HepG2 (cell line): ENCODE results near the gene CPT1B. TPM values are rescaled to one million over a fixed set of nuclear protein-coding genes. Genes with fewer than 3 reads are reported as not detected.

Experiments used
- AHR ChIP-seq: IDR thresholded peaks from 2 replicates; pipeline ENCODE4 v1.6.1; 2018; ENCODE audit warnings: missing genetic modification reagents, missing compliant biosample characterization
- AKNA ChIP-seq: sonication (generic); formaldehyde crosslinking; IDR thresholded peaks from 2 replicates; pipeline ENCODE4 v1.4.0; 2020; ENCODE audit warnings: missing genetic modification reagents, borderline replicate concordance
- ARID5B ChIP-seq: IDR thresholded peaks from 2 replicates; pipeline ENCODE4 v1.4.0; 2020; ENCODE audit warnings: mild to moderate bottlenecking, missing genetic modification reagents
- CBX2 ChIP-seq, 2 experiments: fragments of 200-600 bp in 1 of 2; sonication (generic); formaldehyde crosslinking in 1 of 2; IDR thresholded peaks; 2 replicates each; pipeline versions ENCODE4 v1.7.0 to v1.8.1; 2018 to 2022; ENCODE audit warnings: low read depth in 2 of 2, low read length in 1 of 2, mild to moderate bottlenecking in 1 of 2, missing genetic modification reagents in 1 of 2
- CEBPG ChIP-seq: IDR thresholded peaks from 2 replicates; pipeline ENCODE4 v1.6.1; 2016
- E2F5 ChIP-seq: sonication (generic); formaldehyde crosslinking; conservative IDR thresholded peaks from 2 replicates; pipeline ENCODE4 v1.4.0; 2020; ENCODE audit warnings: missing genetic modification reagents
- GFI1 ChIP-seq: sonication (generic); formaldehyde crosslinking; IDR thresholded peaks from 2 replicates; pipeline ENCODE4 v1.5.0; 2020; ENCODE audit warnings: missing genetic modification reagents, mild to moderate bottlenecking, borderline replicate concordance
- HNRNPH1 ChIP-seq: fragments of 200-400 bp; formaldehyde crosslinking; optimal IDR thresholded peaks from 2 replicates; pipeline ENCODE3; 2017; ENCODE audit warnings: mild to moderate bottlenecking, low read depth, low read length
- JDP2 ChIP-seq: sonication (generic); formaldehyde crosslinking; IDR thresholded peaks from 2 replicates; pipeline ENCODE4 v1.8.1; 2022; ENCODE audit warnings: missing genetic modification reagents, borderline replicate concordance
- MATR3 ChIP-seq: sonication (generic); formaldehyde crosslinking; IDR thresholded peaks from 2 replicates; pipeline ENCODE4 v1.4.0; 2020; ENCODE audit warnings: missing genetic modification reagents
- NFYB ChIP-seq: sonication (generic); formaldehyde crosslinking; IDR thresholded peaks from 2 replicates; pipeline ENCODE4 v1.4.0; 2020; ENCODE audit warnings: missing genetic modification reagents
- SMAD9 ChIP-seq: sonication (generic); formaldehyde crosslinking; IDR thresholded peaks from 2 replicates; pipeline ENCODE4 v1.5.1; 2020; ENCODE audit warnings: mild to moderate bottlenecking, missing genetic modification reagents
- SP140L ChIP-seq: sonication (generic); formaldehyde crosslinking; IDR thresholded peaks from 2 replicates; pipeline ENCODE4 v1.4.0; 2020; ENCODE audit warnings: missing genetic modification reagents, borderline replicate concordance
- U2AF1 ChIP-seq: fragments of 200-400 bp; formaldehyde crosslinking; optimal IDR thresholded peaks from 2 replicates; pipeline ENCODE3; 2017; ENCODE audit warnings: mild to moderate bottlenecking, low read depth, low read length
- ZNF282 ChIP-seq: fragments of 450-650 bp; IDR thresholded peaks from 2 replicates; pipeline ENCODE4 v1.6.1; 2018; ENCODE audit not compliant: partially characterized antibody
- ZNF468 ChIP-seq: sonication (generic); formaldehyde crosslinking; IDR thresholded peaks from 2 replicates; pipeline ENCODE4 v1.8.0; 2022; ENCODE audit warnings: mild to moderate bottlenecking, moderate library complexity, missing genetic modification reagents
- ZNF513 ChIP-seq: sonication (generic); formaldehyde crosslinking; conservative IDR thresholded peaks from 2 replicates; pipeline ENCODE4 v1.5.0; 2020; ENCODE audit warnings: missing genetic modification reagents
- ZNF747 ChIP-seq: sonication (generic); formaldehyde crosslinking; IDR thresholded peaks from 2 replicates; pipeline ENCODE4 v1.8.1; 2023; ENCODE audit warnings: missing genetic modification reagents, mild to moderate bottlenecking, borderline replicate concordance
- polyA plus RNA-seq, 8 experiments: library from polyadenylated mRNA; depleted of rRNA in 3 of 8; stranded (reverse) in 7 of 8; unstranded in 1 of 8; fragments of >200 nt; fragmentation: Illumina TruSeq in 4 of 8; extraction: Trizol in 4 of 8; gene quantifications; 2 replicates each; pipeline versions ENCODE4 v1.2.1 to v1.2.3, GENCODE V29; 2011 to 2016; ENCODE audit warnings: low read depth in 4 of 8, missing spikeins in 1 of 8, mixed read lengths in 1 of 8; ENCODE audit not compliant: insufficient read depth in 1 of 8
- total RNA-seq, 5 experiments: library from RNA; depleted of rRNA; stranded (reverse); fragments of >200 nt; fragmentation: Illumina TruSeq; extraction: Trizol; gene quantifications; 2 replicates each; pipeline ENCODE4 v1.2.3, GENCODE V29; 2016; ENCODE audit warnings: low read depth in 1 of 5

CPT1B gene
- total and polyA plus RNA-seq, 2 of the 13 experiments (the other 11 are each of a cell fraction or from before 2014, with no cell fraction given) = 9.2 to 19.5 TPM

- TF ChIP-seq ARID5B (CRISPR knock-in tag) = peak; percentile 27; the same call in 1 of the 2 replicates
- TF ChIP-seq JDP2 (CRISPR knock-in tag) = no peak
- no peak for TF ChIP-seq SMAD9 (CRISPR knock-in tag)
- peak; percentile 93 for TF ChIP-seq NFYB
- TF ChIP-seq U2AF1 = no peak
- no peak for TF ChIP-seq ZNF282
- 0 out of 2 replicates have a peak, but pooled peaks have one; percentile 16 for TF ChIP-seq CEBPG
- no peak for TF ChIP-seq GFI1 (CRISPR knock-in tag)
- no peak for TF ChIP-seq ZNF468
- no peak for TF ChIP-seq HNRNPH1
- TF ChIP-seq AHR = no peak
- TF ChIP-seq E2F5 (CRISPR knock-in tag) = 0 out of 2 replicates have a peak, but pooled peaks have one; percentile 57
- no peak for TF ChIP-seq SP140L (CRISPR knock-in tag)
- no peak for TF ChIP-seq CBX2 (IDR thresholded peaks at IDR 0.05; ENCODE audit: low read depth, low read length)
- no peak for TF ChIP-seq CBX2 (CRISPR knock-in tag; IDR thresholded peaks at IDR 0.05; ENCODE audit: low read depth)
- 0 out of 2 replicates have a peak, but pooled peaks have one; percentile 18 for TF ChIP-seq ZNF747 (CRISPR knock-in tag)
- TF ChIP-seq ZNF513 (CRISPR knock-in tag) = no peak
- no peak for TF ChIP-seq AKNA (CRISPR knock-in tag)
- no peak for TF ChIP-seq MATR3 (CRISPR knock-in tag)
Observed at GRCh38 chr22:50582493-50583293, 4.5 kb upstream of the CPT1B start, which contains the start of gene CHKB (continued).
